ENCODE measurements around the gene C7orf57. TPM values are rescaled to one million over a fixed set of nuclear protein-coding genes. Genes with fewer than 3 reads are reported as not detected.

Gene C7orf57
- total RNA-seq, 1 experiment from 2014 or later, result 0.33 TPM

DNA sequence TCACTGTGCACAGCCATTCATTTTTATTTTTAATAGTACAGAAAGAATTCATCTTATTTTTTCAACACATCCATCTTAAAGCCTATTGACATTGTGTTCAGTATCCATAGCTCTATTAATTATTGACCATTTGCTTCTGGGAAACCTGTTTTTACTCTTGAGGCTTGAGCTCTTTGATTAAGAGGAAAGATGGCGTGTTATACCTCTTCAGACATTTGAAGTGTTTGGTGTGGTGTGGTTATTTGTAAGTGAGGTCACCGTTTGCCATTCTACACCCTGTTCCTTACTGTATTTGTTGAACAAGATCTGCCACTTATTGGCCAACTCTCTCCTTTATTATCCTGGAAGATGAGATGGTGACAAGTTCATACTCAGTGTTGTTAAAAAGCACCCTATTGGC, 18.4 kb downstream of the C7orf57 start:
- no peaks in the 10 kb centered on the region for H3K36me3 Mint-ChIP-seq (ENCODE audit: insufficient read depth, unreplicated experiment)
- H3K9me3 Mint-ChIP-seq (ENCODE audit: low read depth, unreplicated experiment), result peaks cover 7% of the 10 kb centered on the region
- intact Hi-C loops (cut with micrococcal nuclease; ENCODE audit: unreplicated experiment), result loop anchor here (2.0 kb wide), 1 partner anchor 33 kb away; no protein-coding TSS in a partner anchor
- H3K4me3 Mint-ChIP-seq (ENCODE audit: low read depth, unreplicated experiment), result no peak overlapping the region
- CTCF ChIA-PET, result interaction anchor here (0.6 to 1.4 kb wide), 5 partner anchors 9 to 87 kb away, joined by 3 to 4 read pairs (median 3); no protein-coding TSS in a partner anchor
- no peaks in the 10 kb centered on the region for H3K27me3 Mint-ChIP-seq (ENCODE audit: unreplicated experiment)
- no TSS peak for BruUV-seq (replicated peaks)
- TF ChIP-seq CTCF (IDR thresholded peaks at IDR 0.05; ENCODE audit: unreplicated experiment), result no peak
- peaks cover 10% of the 10 kb centered on the region for H3K4me1 Mint-ChIP-seq (ENCODE audit: low read depth, unreplicated experiment)
- DNase-seq, result no peak
- H3K27ac Mint-ChIP-seq (ENCODE audit: unreplicated experiment), result no peak overlapping the region

DNA sequence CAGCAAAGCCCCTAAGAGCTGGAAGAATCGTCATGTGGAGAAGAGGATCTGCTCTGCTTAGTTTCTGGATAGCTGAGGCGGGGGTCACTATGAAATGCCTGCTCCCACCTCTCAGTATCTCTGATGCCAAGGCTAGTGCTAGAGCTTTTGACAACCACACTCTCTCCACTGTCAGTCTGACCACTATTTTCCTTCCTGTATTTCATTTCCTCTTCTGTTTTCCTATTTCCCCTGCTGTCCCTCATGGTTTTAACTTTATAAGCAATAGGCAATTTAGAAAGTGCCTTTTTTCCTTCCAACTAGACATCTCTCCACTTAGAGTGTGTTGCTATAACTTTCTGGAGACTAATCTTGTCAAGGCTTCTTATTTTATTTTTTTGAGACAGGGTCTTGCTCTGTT, 23.6 kb downstream of the C7orf57 start:
- no peak overlapping the region for H3K4me3 Mint-ChIP-seq (ENCODE audit: low read depth, unreplicated experiment)

GRCh38 chr7:48059706-48060105, 24.4 kb downstream of the C7orf57 start:
- Mint-ChIP-seq H3K36me3 (ENCODE audit: insufficient read depth, unreplicated experiment) (no peaks in the 10 kb centered on the region), H3K9me3 (ENCODE audit: low read depth, unreplicated experiment) (peaks cover 11% of the 10 kb centered on the region), H3K27ac (ENCODE audit: unreplicated experiment) (no peak overlapping the region), H3K4me3 (ENCODE audit: low read depth, unreplicated experiment) (no peak overlapping the region), H3K27me3 (ENCODE audit: unreplicated experiment) (no peaks in the 10 kb centered on the region), H3K4me1 (ENCODE audit: low read depth, unreplicated experiment) (peaks cover 4% of the 10 kb centered on the region)
- CTCF ChIA-PET, result interaction anchor here (1.0 kb wide), 1 partner anchor 34 kb away, joined by 3 read pairs; no protein-coding TSS in a partner anchor
- no peak for TF ChIP-seq CTCF (IDR thresholded peaks at IDR 0.05; ENCODE audit: unreplicated experiment)
- no peak for DNase-seq
- BruUV-seq (replicated peaks), result no TSS peak
- intact Hi-C loops (cut with micrococcal nuclease; ENCODE audit: unreplicated experiment), result no loop called here

More for the DNA sequence above, 23.6 kb downstream of the C7orf57 start:
- no TSS peak for BruUV-seq (replicated peaks)
- Mint-ChIP-seq H3K27me3 (ENCODE audit: unreplicated experiment) (no peaks in the 10 kb centered on the region), H3K9me3 (ENCODE audit: low read depth, unreplicated experiment) (peaks cover 11% of the 10 kb centered on the region), H3K4me1 (ENCODE audit: low read depth, unreplicated experiment) (no peaks in the 10 kb centered on the region), H3K27ac (ENCODE audit: unreplicated experiment) (no peak overlapping the region), H3K36me3 (ENCODE audit: insufficient read depth, unreplicated experiment) (no peaks in the 10 kb centered on the region)
- CTCF ChIA-PET, result no interaction called here
- intact Hi-C loops (cut with micrococcal nuclease; ENCODE audit: unreplicated experiment), result no loop called here
- no peak for TF ChIP-seq CTCF (IDR thresholded peaks at IDR 0.05; ENCODE audit: unreplicated experiment)
- no peak for DNase-seq

- Mint-ChIP-seq H3K4me1 (ENCODE audit: low read depth, unreplicated experiment) (peaks cover 34% of the 10 kb centered on the region), H3K27ac (ENCODE audit: unreplicated experiment) (no peak overlapping the region), H3K36me3 (ENCODE audit: insufficient read depth, unreplicated experiment) (no peaks in the 10 kb centered on the region), H3K27me3 (ENCODE audit: unreplicated experiment) (no peaks in the 10 kb centered on the region), H3K9me3 (ENCODE audit: low read depth, unreplicated experiment) (peaks cover 4% of the 10 kb centered on the region), H3K4me3 (ENCODE audit: low read depth, unreplicated experiment) (no peak overlapping the region)
- intact Hi-C loops (cut with micrococcal nuclease; ENCODE audit: unreplicated experiment), result no loop called here
- CTCF ChIA-PET, result no interaction called here
- DNase-seq, result no peak
- no TSS peak for BruUV-seq (replicated peaks)
- no peak for TF ChIP-seq CTCF (IDR thresholded peaks at IDR 0.05; ENCODE audit: unreplicated experiment)
Measured at GRCh38 chr7:48063985-48064384, 28.6 kb downstream of the C7orf57 start.

All from Calu3 (cell line).